Transverse colon (tissue), 4 donors: ENCODE data around the gene FBXL2.

ENCODE experiments used
- EP300 ChIP-seq: sonication (generic); formaldehyde crosslinking; IDR thresholded peaks from one replicate; pipeline ENCODE4 v1.6.1; 2017; ENCODE audit warnings: antibody characterized with exemption, low read depth
- POLR2A ChIP-seq: fragments of 450-650 bp; IDR thresholded peaks from one replicate; pipeline ENCODE4 v1.6.1; 2016; ENCODE audit warnings: antibody characterized with exemption, mild to moderate bottlenecking, moderate library complexity
- POLR2AphosphoS5 ChIP-seq, 3 donors: sonication (generic); formaldehyde crosslinking; IDR thresholded peaks; one replicate each; pipeline ENCODE4 v1.6.1; 2016; ENCODE audit warnings: antibody characterized with exemption in 3 of 3
- TF ChIP-seq, protein P1 (sequence below), 5 experiments: fragments of 200-600 bp in 3 of 5; fragments of 450-650 bp in 2 of 5; sonication (generic) in 3 of 5; IDR thresholded peaks; 1 replicate in 2 of 5; 2 replicates in 3 of 5; pipeline ENCODE4 v1.5.1; 2016 to 2017; ENCODE audit warnings: antibody characterized with exemption in 5 of 5, inconsistent platforms in 3 of 5, mild to moderate bottlenecking in 2 of 5, moderate library complexity in 1 of 5

DNA sequence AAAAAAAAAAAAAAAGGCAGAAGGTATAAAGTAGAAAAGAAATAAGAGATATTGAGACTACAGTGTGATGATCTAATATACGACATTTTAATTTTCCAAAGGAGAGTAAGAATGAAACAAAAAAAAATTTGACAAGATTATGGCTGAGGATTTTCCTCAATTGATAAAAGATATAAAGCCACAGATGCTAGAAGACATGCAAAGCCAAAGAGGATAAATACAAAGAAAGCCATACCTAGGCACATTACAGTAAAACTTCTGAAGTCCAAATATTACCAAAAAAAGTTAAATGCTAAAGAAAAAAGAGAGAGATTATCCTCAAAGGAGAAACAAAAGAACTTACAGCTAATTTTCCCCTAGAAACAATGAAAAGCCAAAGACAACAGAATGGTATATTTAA is 38.3 kb upstream of the FBXL2 start:
- TF ChIP-seq, protein P1, sequence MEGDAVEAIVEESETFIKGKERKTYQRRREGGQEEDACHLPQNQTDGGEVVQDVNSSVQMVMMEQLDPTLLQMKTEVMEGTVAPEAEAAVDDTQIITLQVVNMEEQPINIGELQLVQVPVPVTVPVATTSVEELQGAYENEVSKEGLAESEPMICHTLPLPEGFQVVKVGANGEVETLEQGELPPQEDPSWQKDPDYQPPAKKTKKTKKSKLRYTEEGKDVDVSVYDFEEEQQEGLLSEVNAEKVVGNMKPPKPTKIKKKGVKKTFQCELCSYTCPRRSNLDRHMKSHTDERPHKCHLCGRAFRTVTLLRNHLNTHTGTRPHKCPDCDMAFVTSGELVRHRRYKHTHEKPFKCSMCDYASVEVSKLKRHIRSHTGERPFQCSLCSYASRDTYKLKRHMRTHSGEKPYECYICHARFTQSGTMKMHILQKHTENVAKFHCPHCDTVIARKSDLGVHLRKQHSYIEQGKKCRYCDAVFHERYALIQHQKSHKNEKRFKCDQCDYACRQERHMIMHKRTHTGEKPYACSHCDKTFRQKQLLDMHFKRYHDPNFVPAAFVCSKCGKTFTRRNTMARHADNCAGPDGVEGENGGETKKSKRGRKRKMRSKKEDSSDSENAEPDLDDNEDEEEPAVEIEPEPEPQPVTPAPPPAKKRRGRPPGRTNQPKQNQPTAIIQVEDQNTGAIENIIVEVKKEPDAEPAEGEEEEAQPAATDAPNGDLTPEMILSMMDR (IDR thresholded peaks at IDR 0.05): no peak
- TF ChIP-seq POLR2AphosphoS5 (IDR thresholded peaks at IDR 0.05): no peak
- no peak for TF ChIP-seq POLR2A
- no peak for TF ChIP-seq EP300
